Stimulated activated CD4-positive, alpha-beta T cell treated with anti-CD3 and anti-CD28 coated beads, Interleukin-15, amount 100 ng/mL, for 24 hours (primary cell): Measurements from ENCODE around the gene KATNAL1.
A peak's percentile ranks its signal among the peaks of the same experiment; 100 is the strongest.

ENCODE experiments used
- DNase-seq: peaks from one replicate; pipeline ENCODE4 v3.0.0-alpha.2; 2020

Gene KATNAL1

GRCh38 chr13:30332456-30333143 is 25.2 kb upstream of the KATNAL1 start:
- DNase-seq: no peak

- DNase-seq: no peak
These were observed 24.0 kb upstream of the KATNAL1 start for GRCh38 chr13:30331331-30331771.

GRCh38 chr13:30329009-30329585 is 21.7 kb upstream of the KATNAL1 start:
- no peak for DNase-seq

GRCh38 chr13:30325668-30326067 is 18.3 kb upstream of the KATNAL1 start:
- no peak for DNase-seq

GRCh38 chr13:30323524-30323923 is 16.2 kb upstream of the KATNAL1 start:
- DNase-seq: no peak

GRCh38 chr13:30322428-30322827 is 15.1 kb upstream of the KATNAL1 start:
- no peak for DNase-seq

- no peak for DNase-seq
These were observed 13.9 kb upstream of the KATNAL1 start for GRCh38 chr13:30321256-30321655.

- no peak for DNase-seq
These were observed 12.3 kb upstream of the KATNAL1 start for GRCh38 chr13:30319655-30320054.

GRCh38 chr13:30319130-30319529 is 11.8 kb upstream of the KATNAL1 start:
- DNase-seq: no peak

- DNase-seq: no peak
These were observed 10.7 kb upstream of the KATNAL1 start for GRCh38 chr13:30318026-30318425.

GRCh38 chr13:30314562-30314961 is 7.2 kb upstream of the KATNAL1 start:
- DNase-seq: no peak

- DNase-seq: no peak
These were observed 6.7 kb upstream of the KATNAL1 start for GRCh38 chr13:30314069-30314468.

GRCh38 chr13:30313311-30313710 is 6.0 kb upstream of the KATNAL1 start:
- no peak for DNase-seq

- DNase-seq: no peak
These were observed 5.6 kb upstream of the KATNAL1 start for GRCh38 chr13:30312904-30313303.

- DNase-seq: peak; percentile 31
These were observed 1.2 kb upstream of the KATNAL1 start for GRCh38 chr13:30308548-30308947.

- DNase-seq: no peak
These were observed 580 bp upstream of the KATNAL1 start for GRCh38 chr13:30307971-30308290.

- peak; percentile 95 for DNase-seq
These were observed 573 bp downstream of the KATNAL1 start for GRCh38 chr13:30306762-30307193.

- no peak for DNase-seq
These were observed 1.8 kb downstream of the KATNAL1 start for GRCh38 chr13:30305456-30305970.

GRCh38 chr13:30303269-30303668 is 4.1 kb downstream of the KATNAL1 start:
- no peak for DNase-seq

- DNase-seq: no peak
These were observed 5.5 kb downstream of the KATNAL1 start for GRCh38 chr13:30301827-30302226.

- no peak for DNase-seq
These were observed 6.8 kb downstream of the KATNAL1 start for GRCh38 chr13:30300596-30300995.

- no peak for DNase-seq
These were observed 7.6 kb downstream of the KATNAL1 start for GRCh38 chr13:30299786-30300185.

- DNase-seq: no peak
These were observed 12.2 kb downstream of the KATNAL1 start for GRCh38 chr13:30295116-30295515.

GRCh38 chr13:30294004-30294403 is 13.3 kb downstream of the KATNAL1 start:
- no peak for DNase-seq

- DNase-seq: no peak
These were observed 15.0 kb downstream of the KATNAL1 start for GRCh38 chr13:30292325-30292724.
